ENCODE results near the gene ABCC5.

The ABCC5 gene

DNA sequence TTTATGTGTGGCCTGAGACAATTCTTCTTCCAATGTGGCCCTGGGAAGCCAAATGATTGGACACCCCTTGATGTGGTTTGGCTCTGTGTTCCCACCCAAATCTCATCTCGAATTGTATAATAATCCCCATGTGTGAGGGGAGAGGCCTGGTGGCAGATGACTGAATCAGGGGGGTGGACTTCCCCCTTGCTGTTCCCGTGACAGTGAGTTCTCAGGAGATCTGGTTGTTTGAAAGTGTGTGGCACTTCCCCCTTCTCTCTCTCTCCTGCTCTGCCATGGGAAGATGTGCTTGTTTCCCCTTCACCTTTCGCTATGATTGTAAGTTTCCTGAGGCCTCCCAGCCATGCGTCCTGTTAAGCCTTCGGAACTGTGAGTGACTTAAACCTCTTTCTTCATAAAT is 72.9 kb downstream of the ABCC5 start:
- H3K4me3 ChIP-seq (replicated peaks in 1 of 2; ENCODE audit: low read depth in 2 of 2, low read length in 2 of 2), result no peak overlapping the region
- DNase-seq (ENCODE audit: low read depth in 2 of 2), result no peak
- TF ChIP-seq, protein P1, sequence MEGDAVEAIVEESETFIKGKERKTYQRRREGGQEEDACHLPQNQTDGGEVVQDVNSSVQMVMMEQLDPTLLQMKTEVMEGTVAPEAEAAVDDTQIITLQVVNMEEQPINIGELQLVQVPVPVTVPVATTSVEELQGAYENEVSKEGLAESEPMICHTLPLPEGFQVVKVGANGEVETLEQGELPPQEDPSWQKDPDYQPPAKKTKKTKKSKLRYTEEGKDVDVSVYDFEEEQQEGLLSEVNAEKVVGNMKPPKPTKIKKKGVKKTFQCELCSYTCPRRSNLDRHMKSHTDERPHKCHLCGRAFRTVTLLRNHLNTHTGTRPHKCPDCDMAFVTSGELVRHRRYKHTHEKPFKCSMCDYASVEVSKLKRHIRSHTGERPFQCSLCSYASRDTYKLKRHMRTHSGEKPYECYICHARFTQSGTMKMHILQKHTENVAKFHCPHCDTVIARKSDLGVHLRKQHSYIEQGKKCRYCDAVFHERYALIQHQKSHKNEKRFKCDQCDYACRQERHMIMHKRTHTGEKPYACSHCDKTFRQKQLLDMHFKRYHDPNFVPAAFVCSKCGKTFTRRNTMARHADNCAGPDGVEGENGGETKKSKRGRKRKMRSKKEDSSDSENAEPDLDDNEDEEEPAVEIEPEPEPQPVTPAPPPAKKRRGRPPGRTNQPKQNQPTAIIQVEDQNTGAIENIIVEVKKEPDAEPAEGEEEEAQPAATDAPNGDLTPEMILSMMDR (IDR thresholded peaks at IDR 0.05; ENCODE audit: low read depth, low read length), result no peak

DNA sequence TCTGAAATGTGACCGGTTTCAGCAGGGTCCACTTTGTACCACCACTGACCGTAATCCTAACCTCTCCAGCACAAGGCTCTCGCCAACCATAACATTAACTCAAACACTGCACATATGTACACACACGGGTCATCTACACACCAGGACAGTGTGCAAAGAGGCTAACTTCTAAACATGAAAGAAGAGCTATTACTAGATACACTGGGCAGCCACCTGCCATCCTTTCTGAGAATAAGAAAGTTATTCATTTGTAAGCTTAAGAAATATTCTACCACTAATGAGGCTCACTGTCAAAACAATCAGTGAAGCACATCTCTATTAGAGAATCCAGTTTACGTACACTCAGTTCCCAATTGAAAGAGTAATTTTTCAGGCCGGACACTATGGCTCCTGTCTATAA is 73.9 kb downstream of the ABCC5 start:
- TF ChIP-seq, protein P1 (IDR thresholded peaks at IDR 0.05; ENCODE audit: low read depth, low read length), result no peak
- no peak overlapping the region for H3K4me3 ChIP-seq (replicated peaks in 1 of 2; ENCODE audit: low read depth in 2 of 2, low read length in 2 of 2)
- DNase-seq (ENCODE audit: low read depth in 2 of 2), result no peak

DNA sequence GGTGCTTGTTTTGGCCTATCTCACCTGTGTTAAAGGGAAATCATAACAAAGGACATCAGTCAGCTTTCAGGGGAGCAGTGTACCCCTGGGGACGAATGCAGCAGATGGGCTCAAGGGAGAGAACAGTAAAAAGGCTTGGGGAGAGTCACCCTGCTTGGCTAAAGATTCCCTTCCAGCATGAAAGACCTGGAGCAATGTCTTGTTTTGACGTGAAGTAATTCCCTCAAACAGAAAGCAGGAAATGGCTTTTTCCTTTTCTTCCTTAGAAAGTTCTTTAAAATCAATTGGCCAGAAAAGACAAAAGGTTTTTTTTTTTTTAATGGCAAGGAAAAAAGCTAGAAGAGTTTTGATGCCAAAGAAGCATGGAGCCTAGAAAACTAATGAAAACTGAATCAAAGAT is 76.5 kb downstream of the ABCC5 start:
- DNase-seq (ENCODE audit: low read depth in 2 of 2), result no peak
- TF ChIP-seq, protein P1 (IDR thresholded peaks at IDR 0.05; ENCODE audit: low read depth, low read length), result no peak
- H3K4me3 ChIP-seq (replicated peaks in 1 of 2; ENCODE audit: low read depth in 2 of 2, low read length in 2 of 2), result no peak overlapping the region

DNA sequence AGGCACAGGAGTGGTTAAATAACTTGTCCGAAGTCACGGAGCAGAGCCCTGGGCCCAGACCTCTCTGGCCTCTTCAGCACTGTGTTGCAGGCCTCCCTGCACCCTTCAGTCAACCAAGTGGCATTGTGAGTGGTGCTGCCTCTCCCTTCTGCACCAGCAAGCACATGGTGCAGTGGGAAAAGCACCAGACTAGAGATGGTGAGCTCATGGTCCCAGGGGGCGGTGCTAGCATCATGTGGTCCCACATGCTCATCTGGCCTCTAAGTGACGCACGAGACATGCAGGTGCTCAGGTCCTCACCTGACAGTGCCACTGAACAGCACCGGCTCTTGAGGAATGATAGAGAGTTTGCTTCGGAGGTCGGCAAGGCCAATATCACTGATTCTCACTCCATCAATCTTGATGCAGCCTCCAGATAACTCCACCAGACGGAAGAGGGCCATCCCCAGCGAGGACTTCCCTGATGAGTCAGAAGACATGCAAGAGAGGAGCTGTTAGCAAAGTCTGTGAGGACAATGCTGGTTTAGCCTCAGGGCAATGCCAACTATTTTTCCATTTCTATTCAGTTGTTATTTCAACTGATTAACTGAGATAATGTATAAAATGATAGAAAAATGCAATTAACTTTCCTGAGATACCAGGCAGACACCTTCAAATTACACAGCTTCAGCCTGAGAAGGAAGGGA is 79.9 kb downstream of the ABCC5 start:
- DNase-seq (ENCODE audit: low read depth in 2 of 2), result no peak
- TF ChIP-seq, protein P1 (IDR thresholded peaks at IDR 0.05; ENCODE audit: low read depth, low read length), result no peak
- no peak overlapping the region for H3K4me3 ChIP-seq (replicated peaks in 1 of 2; ENCODE audit: low read depth in 2 of 2, low read length in 2 of 2)

DNA sequence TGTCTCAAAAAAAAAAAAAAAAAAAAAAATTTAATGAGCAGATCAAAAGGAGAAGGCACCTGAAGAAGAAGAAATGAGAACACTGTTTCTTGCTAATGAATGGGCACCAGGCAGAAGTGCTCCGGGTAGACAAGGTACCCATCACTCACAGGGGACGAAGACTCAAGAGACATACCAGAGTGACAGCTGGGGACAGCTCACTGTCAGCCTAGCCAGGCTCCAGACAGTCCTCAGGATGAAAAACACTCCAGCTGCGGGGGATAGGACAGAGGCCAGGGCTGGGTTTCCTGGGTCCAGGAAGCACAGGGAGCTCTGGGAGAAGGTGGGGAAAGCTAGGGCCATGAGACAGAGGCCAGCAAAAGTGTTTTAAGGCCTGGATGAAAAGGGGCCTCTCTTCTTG is 84.5 kb downstream of the ABCC5 start:
- no peak for DNase-seq (ENCODE audit: low read depth in 2 of 2)
- no peak overlapping the region for H3K4me3 ChIP-seq (replicated peaks in 1 of 2; ENCODE audit: low read depth in 2 of 2, low read length in 2 of 2)
- TF ChIP-seq, protein P1 (IDR thresholded peaks at IDR 0.05; ENCODE audit: low read depth, low read length), result no peak

DNA sequence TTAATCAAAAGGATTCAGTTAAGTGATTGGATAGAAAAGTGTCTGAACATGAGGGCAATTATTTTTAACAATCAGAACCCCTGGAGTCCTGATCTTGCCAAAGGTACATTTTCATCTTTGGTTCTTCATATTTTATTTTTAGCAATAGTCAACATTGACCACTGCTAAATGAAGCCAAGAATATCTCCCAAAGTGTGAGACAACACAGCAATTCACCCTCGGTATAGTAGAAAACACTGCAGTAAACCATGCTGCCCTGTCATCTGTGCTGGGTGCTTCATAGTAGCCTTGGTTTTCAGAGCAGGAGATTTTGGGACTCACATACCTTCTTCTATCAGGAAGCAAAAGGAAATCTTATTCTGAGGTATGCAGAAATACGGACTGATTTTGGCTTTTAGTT is 85.8 kb downstream of the ABCC5 start:
- TF ChIP-seq, protein P1 (IDR thresholded peaks at IDR 0.05; ENCODE audit: low read depth, low read length), result no peak
- DNase-seq (ENCODE audit: low read depth in 2 of 2), result no peak

DNA sequence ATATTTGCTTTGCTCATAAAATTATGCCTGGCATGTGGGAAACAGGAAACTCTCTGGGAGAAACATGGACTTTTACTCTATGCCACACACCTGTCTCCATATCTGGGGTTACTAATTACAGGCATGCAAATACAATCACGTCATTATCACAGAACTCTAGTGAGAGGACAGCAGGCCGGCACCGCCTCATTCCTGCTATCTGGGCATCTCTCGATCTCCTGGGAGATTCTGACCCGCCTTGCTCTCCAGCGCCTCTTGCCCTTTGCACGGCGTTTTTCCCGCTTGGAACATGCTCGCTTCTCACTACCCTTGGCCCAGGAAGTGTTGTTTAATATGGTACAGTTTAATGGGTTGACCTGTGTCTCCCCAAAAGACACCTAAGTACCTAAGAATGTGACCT is 87.6 kb downstream of the ABCC5 start:
- no peak for DNase-seq (ENCODE audit: low read depth in 2 of 2)
- TF ChIP-seq, protein P1 (IDR thresholded peaks at IDR 0.05; ENCODE audit: low read depth, low read length), result no peak
- H3K4me3 ChIP-seq (replicated peaks in 1 of 2; ENCODE audit: low read depth in 2 of 2, low read length in 2 of 2), result no peak overlapping the region

More for the DNA sequence above, 85.8 kb downstream of the ABCC5 start:
- H3K4me3 ChIP-seq (replicated peaks in 1 of 2; ENCODE audit: low read depth in 2 of 2, low read length in 2 of 2), result no peak overlapping the region
